Activated naive CD8-positive, alpha-beta T cell treated with anti-CD3 and anti-CD28 coated beads for 36 hours (primary cell): ENCODE results near the gene ZBTB16. TPM values are rescaled to one million over a fixed set of nuclear protein-coding genes. Genes with fewer than 3 reads are reported as not detected.

Source experiments
- DNase-seq: peaks from one replicate; pipeline ENCODE4 v3.0.0; 2021
- H3K27ac Mint-ChIP-seq: one replicate; pipeline ENCODE4 v1.8.0; 2022; ENCODE audit warnings: mild to moderate bottlenecking, moderate library complexity, mixed read lengths
- H3K27me3 Mint-ChIP-seq: one replicate; pipeline ENCODE4 v1.8.0; 2022; ENCODE audit warnings: mild to moderate bottlenecking, mixed read lengths
- H3K36me3 Mint-ChIP-seq: one replicate; pipeline ENCODE4 v1.8.0; 2021; ENCODE audit warnings: mild to moderate bottlenecking, mixed read lengths
- H3K4me1 Mint-ChIP-seq: one replicate; pipeline ENCODE4 v1.8.0; 2021; ENCODE audit warnings: mixed read lengths
- H3K4me3 Mint-ChIP-seq: one replicate; pipeline ENCODE4 v1.8.0; 2022; ENCODE audit warnings: mild to moderate bottlenecking, moderate library complexity, mixed read lengths
- H3K9me3 Mint-ChIP-seq: one replicate; pipeline ENCODE4 v1.8.0; 2022; ENCODE audit warnings: mixed read lengths
- total RNA-seq, 2 experiments: library from RNA; stranded (reverse); gene quantifications; one replicate each; pipeline ENCODE4 v1.2.3, GENCODE V29; 2021

Gene ZBTB16
- total RNA-seq, 2 experiments from 2014 or later: 1.7 to 2.1 TPM

DNA sequence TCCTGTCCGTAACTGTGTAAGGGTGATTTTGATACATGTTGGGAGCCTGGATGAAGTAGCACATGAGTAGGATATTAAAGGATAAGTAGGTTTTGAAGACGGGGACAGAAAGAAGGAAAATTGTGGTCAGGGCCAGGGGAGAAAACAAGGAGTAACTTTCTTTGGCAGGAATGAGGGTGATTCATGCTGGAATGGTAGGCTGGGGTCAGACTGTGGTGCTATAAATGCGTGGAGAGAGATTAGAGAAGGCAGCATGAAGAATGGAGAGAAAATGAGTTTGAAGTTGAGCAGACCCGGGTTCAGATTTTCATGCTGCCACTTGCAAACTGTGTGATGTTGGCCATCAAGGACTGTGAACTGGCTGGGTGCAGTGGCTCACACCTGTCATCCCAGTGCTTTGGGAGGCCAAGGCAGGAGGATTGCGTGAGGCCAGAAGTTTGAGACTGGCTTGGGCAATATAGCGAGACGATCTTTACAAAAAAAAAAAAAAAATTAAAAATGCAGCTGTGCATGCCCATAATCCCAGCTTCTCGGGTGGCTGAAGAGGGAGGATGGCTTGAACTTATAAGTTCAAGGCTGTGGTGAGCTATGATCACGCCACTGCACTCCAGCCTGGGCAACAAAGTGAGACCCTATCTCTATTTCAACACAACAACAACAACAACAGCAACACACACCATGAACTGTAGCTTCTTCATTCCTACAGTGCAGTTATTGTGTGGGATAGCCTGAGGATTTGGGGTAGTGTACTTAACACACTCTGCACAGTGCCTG is 22.3 kb downstream of the ZBTB16 start:
- no peak for DNase-seq
- H3K4me3 Mint-ChIP-seq: no peak overlapping the region
- H3K27me3 Mint-ChIP-seq: peaks cover 26% of the 10 kb centered on the region
- H3K36me3 Mint-ChIP-seq: peaks cover 3% of the 10 kb centered on the region
- no peak overlapping the region for H3K27ac Mint-ChIP-seq
- no peaks in the 10 kb centered on the region for H3K9me3 Mint-ChIP-seq
- H3K4me1 Mint-ChIP-seq: peaks cover 42% of the 10 kb centered on the region

- peaks cover 42% of the 10 kb centered on the region for H3K4me1 Mint-ChIP-seq
- H3K27me3 Mint-ChIP-seq: peaks cover 26% of the 10 kb centered on the region
- DNase-seq: no peak
- peaks cover 3% of the 10 kb centered on the region for H3K36me3 Mint-ChIP-seq
- H3K4me3 Mint-ChIP-seq: no peak overlapping the region
- H3K27ac Mint-ChIP-seq: no peak overlapping the region
- no peaks in the 10 kb centered on the region for H3K9me3 Mint-ChIP-seq
Measured at GRCh38 chr11:114082415-114082748, 22.9 kb downstream of the ZBTB16 start.

- peaks cover 26% of the 10 kb centered on the region for H3K27me3 Mint-ChIP-seq
- no peak for DNase-seq
- H3K4me1 Mint-ChIP-seq: peaks cover 39% of the 10 kb centered on the region
- no peak overlapping the region for H3K4me3 Mint-ChIP-seq
- H3K36me3 Mint-ChIP-seq: peaks cover 3% of the 10 kb centered on the region
- H3K9me3 Mint-ChIP-seq: no peaks in the 10 kb centered on the region
- no peak overlapping the region for H3K27ac Mint-ChIP-seq
Measured at GRCh38 chr11:114082767-114083181, 23.3 kb downstream of the ZBTB16 start.

GRCh38 chr11:114083391-114084252 is 24.1 kb downstream of the ZBTB16 start:
- no peak overlapping the region for H3K27ac Mint-ChIP-seq
- DNase-seq: no peak
- no peak overlapping the region for H3K4me3 Mint-ChIP-seq
- no peaks in the 10 kb centered on the region for H3K9me3 Mint-ChIP-seq
- peaks cover 3% of the 10 kb centered on the region for H3K36me3 Mint-ChIP-seq
- H3K4me1 Mint-ChIP-seq: peaks cover 30% of the 10 kb centered on the region
- H3K27me3 Mint-ChIP-seq: peaks cover 26% of the 10 kb centered on the region

DNA sequence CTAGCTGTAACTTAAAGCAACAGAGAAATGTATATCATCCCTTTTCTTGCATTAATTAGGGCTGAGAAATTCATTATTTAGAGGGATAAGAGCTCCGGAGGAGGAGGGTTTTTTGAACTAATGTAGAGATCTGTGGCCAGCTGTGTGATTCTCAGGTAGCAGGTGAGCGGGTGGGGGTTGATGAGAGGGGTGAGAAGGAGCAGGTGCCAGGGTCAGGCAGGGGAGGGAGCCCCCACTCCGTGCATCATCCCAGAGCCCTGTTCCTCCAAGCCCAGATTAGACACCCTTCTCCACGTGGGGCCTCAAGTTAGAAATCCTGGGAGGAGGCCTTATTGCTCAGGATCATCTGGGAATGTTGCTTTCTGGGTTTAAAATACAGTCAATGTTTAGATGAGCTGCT is 24.9 kb downstream of the ZBTB16 start:
- no peak overlapping the region for H3K27ac Mint-ChIP-seq
- H3K36me3 Mint-ChIP-seq: peaks cover 3% of the 10 kb centered on the region
- H3K4me3 Mint-ChIP-seq: no peak overlapping the region
- peaks cover 30% of the 10 kb centered on the region for H3K4me1 Mint-ChIP-seq
- no peak for DNase-seq
- H3K27me3 Mint-ChIP-seq: peaks cover 26% of the 10 kb centered on the region
- no peaks in the 10 kb centered on the region for H3K9me3 Mint-ChIP-seq

DNA sequence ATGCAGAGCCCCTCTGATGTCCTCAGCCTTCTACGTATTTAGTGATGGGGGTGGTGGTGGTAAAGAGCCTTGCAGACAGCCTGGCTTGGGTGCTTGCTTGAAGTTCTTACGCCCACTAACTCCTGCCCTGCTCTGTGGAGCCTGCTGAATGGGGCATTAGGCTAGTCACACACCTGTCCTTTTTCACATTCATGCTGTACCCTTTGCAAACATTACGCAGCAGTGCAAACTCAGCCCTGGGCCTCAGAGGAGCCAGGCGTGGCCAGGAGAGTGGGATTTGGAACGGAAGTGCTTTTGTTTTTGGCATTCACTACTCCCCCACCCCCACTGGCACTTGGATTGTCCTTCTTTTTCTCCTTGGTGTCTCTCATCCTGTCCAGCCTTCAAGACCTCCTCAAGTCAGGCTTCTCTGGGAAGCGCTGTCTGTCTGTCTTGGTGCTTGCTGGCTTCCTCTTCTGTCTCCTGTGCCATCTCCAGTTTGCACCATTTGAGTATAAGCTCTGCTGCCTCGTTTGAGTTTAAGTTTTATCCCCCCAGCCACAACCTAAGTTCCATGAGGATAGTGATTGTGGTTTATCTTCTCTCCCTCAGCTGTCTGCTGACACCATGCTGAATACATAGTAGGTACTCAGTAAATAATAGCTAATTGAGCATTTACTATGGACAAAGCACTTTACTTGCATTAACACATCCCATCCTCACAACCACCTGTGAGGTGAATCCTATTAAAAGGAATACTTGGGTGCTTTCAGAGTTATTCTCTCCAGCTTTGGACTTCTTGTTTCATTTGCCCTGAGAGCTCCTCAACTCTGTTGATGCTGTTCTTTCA is 26.7 kb downstream of the ZBTB16 start:
- DNase-seq: no peak
- peaks cover 25% of the 10 kb centered on the region for H3K27me3 Mint-ChIP-seq
- H3K36me3 Mint-ChIP-seq: peaks cover 3% of the 10 kb centered on the region
- H3K4me1 Mint-ChIP-seq: peaks cover 19% of the 10 kb centered on the region
- no peaks in the 10 kb centered on the region for H3K9me3 Mint-ChIP-seq
- H3K4me3 Mint-ChIP-seq: no peak overlapping the region
- no peak overlapping the region for H3K27ac Mint-ChIP-seq

GRCh38 chr11:114087025-114087424 is 27.5 kb downstream of the ZBTB16 start:
- H3K9me3 Mint-ChIP-seq: no peaks in the 10 kb centered on the region
- peaks cover 18% of the 10 kb centered on the region for H3K27me3 Mint-ChIP-seq
- no peaks in the 10 kb centered on the region for H3K36me3 Mint-ChIP-seq
- H3K4me1 Mint-ChIP-seq: peaks cover 15% of the 10 kb centered on the region
- no peak overlapping the region for H3K4me3 Mint-ChIP-seq
- no peak overlapping the region for H3K27ac Mint-ChIP-seq
- no peak for DNase-seq

- H3K27ac Mint-ChIP-seq: no peak overlapping the region
- H3K4me1 Mint-ChIP-seq: peaks cover 15% of the 10 kb centered on the region
- no peak for DNase-seq
- H3K9me3 Mint-ChIP-seq: no peaks in the 10 kb centered on the region
- H3K4me3 Mint-ChIP-seq: no peak overlapping the region
- no peaks in the 10 kb centered on the region for H3K36me3 Mint-ChIP-seq
- H3K27me3 Mint-ChIP-seq: peaks cover 10% of the 10 kb centered on the region
Measured at GRCh38 chr11:114088216-114088615, 28.7 kb downstream of the ZBTB16 start.

GRCh38 chr11:114088836-114089235 is 29.3 kb downstream of the ZBTB16 start:
- Mint-ChIP-seq H3K4me1 (peaks cover 10% of the 10 kb centered on the region), H3K27ac (no peak overlapping the region), H3K4me3 (no peak overlapping the region)

DNA sequence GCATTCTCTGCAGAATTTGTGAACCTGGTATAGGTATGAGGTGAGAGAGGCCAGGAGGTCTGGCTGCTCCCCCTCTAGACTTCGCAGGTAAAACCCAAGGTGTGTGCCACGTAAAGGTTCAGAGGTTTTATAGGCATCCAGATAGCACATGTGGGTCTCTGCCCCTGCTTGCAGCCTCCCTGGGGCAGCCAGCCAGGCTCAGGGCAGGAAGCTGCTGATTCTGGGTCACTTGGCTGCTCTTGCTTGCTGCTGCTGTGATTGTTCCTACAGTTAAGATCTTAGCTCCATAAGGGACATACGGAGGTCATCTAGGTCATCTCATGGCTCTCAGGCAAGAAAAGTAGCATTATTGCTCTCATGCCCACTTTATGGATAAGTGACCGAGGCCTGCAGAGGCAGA is 30.2 kb downstream of the ZBTB16 start:
- Mint-ChIP-seq H3K4me1 (peaks cover 7% of the 10 kb centered on the region), H3K4me3 (no peak overlapping the region), H3K36me3 (no peaks in the 10 kb centered on the region), H3K9me3 (no peaks in the 10 kb centered on the region), H3K27me3 (no peaks in the 10 kb centered on the region), H3K27ac (no peak overlapping the region)
- DNase-seq: no peak

More at GRCh38 chr11:114088836-114089235, 29.3 kb downstream of the ZBTB16 start:
- Mint-ChIP-seq H3K27me3 (peaks cover 4% of the 10 kb centered on the region), H3K36me3 (no peaks in the 10 kb centered on the region), H3K9me3 (no peaks in the 10 kb centered on the region)
- no peak for DNase-seq

GRCh38 chr11:114090225-114090910 is 30.9 kb downstream of the ZBTB16 start:
- Mint-ChIP-seq H3K27ac (no peak overlapping the region), H3K4me1 (peaks cover 7% of the 10 kb centered on the region), H3K36me3 (no peaks in the 10 kb centered on the region), H3K4me3 (no peak overlapping the region), H3K9me3 (no peaks in the 10 kb centered on the region), H3K27me3 (no peaks in the 10 kb centered on the region)
- DNase-seq: no peak

DNA sequence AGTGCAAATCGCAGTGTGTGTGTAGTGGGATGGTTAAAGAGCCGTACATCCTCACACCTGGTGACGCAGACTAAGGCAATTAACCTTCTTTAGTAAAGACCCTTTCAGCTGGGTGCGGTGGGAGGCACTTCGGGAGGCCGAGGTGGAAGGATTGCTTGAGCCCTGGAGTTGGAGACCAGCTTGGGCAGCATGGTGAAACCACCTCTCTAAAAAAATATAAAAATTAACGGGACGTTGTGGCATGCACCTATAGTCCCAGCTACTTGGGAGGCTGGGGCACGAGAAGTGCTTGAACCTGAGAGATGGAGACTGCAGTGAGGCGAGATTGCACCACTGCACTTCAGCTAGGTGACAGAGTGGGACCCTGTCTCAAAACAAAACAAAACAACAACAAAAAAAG is 31.5 kb downstream of the ZBTB16 start:
- Mint-ChIP-seq H3K4me1 (peaks cover 7% of the 10 kb centered on the region), H3K27me3 (no peaks in the 10 kb centered on the region), H3K4me3 (no peak overlapping the region), H3K36me3 (no peaks in the 10 kb centered on the region), H3K27ac (no peak overlapping the region), H3K9me3 (no peaks in the 10 kb centered on the region)
- no peak for DNase-seq

GRCh38 chr11:114091516-114092397 is 32.2 kb downstream of the ZBTB16 start:
- no peak overlapping the region for H3K4me3 Mint-ChIP-seq
- H3K27me3 Mint-ChIP-seq: no peaks in the 10 kb centered on the region
- no peak overlapping the region for H3K27ac Mint-ChIP-seq
- H3K4me1 Mint-ChIP-seq: peaks cover 7% of the 10 kb centered on the region
- no peaks in the 10 kb centered on the region for H3K9me3 Mint-ChIP-seq
- H3K36me3 Mint-ChIP-seq: no peaks in the 10 kb centered on the region
- no peak for DNase-seq

DNA sequence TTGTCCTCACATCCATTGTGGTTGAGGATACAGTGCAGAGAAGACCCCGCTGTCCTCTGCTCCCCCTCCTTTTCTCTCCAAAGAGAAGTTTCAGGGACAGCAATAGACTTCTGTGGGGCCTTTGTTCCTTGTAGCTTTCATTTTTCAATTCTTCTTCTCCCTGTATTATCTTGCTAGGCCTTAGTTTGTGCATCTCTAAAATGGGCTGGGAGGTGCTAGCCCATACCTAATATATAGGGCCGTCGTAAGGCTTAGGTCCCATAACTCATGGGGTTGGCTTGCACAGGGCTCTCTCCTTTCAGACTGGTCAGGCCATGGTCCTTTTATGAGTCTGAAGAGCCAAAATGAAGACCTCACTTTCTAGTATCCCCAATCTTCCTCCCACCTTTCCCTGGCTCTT is 33.0 kb downstream of the ZBTB16 start:
- Mint-ChIP-seq H3K27me3 (no peaks in the 10 kb centered on the region), H3K27ac (no peak overlapping the region), H3K4me1 (peaks cover under 1% of the 10 kb centered on the region), H3K4me3 (no peak overlapping the region), H3K9me3 (no peaks in the 10 kb centered on the region), H3K36me3 (no peaks in the 10 kb centered on the region)
- DNase-seq: no peak
